OCI-M2 (cell line): ENCODE data around the gene FLNC.

Experiments used
- DNase-seq: peaks from one replicate; lab custom pipeline; 2025; ENCODE audit not compliant: unreplicated experiment; lab: John Stamatoyannopoulos, UW

The FLNC gene

GRCh38 chr7:128830231-128831177 is at the start of gene FLNC:
TSS of gene FLNC (plus strand) at chr7:128830406. CDS start at chr7:128830638, 232 bp downstream.
- no peak for DNase-seq

- DNase-seq = no peak
Observed at GRCh38 chr7:128781126-128781525, 49.1 kb upstream of the FLNC start.

DNA sequence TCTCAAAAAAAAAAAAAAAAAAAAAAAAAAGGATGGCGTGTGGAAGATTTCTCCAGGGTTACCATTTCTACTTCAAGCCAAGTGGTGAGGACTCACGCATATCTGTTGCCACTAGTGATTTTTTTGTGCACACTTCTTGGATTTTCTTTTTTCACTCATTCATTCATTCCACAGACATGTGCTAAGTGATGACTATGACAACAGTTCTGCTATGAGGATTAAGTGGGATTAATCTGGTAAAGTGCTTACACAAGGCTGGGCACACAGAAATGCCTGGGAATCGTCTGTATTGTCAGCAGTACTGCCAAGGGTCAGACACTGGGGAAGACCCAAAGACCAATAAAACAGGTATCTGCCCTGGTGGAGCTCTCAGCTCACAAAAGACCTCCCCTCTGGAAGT is 48.4 kb upstream of the FLNC start:
- DNase-seq = no peak

- DNase-seq = peak; percentile 72
Observed at GRCh38 chr7:128783143-128783861, 46.9 kb upstream of the FLNC start.

GRCh38 chr7:128785738-128786137 is 44.5 kb upstream of the FLNC start:
- no peak for DNase-seq

GRCh38 chr7:128788446-128789412 is 41.5 kb upstream of the FLNC start:
- no peak for DNase-seq

- no peak for DNase-seq
Observed at GRCh38 chr7:128790315-128791041, 39.7 kb upstream of the FLNC start.

- no peak for DNase-seq
Observed at GRCh38 chr7:128791121-128791971, 38.9 kb upstream of the FLNC start, which contains the start of gene CCDC136. TSS of gene CCDC136 (plus strand) at chr7:128791968. CDS start at chr7:128792412, 444 bp downstream.

DNA sequence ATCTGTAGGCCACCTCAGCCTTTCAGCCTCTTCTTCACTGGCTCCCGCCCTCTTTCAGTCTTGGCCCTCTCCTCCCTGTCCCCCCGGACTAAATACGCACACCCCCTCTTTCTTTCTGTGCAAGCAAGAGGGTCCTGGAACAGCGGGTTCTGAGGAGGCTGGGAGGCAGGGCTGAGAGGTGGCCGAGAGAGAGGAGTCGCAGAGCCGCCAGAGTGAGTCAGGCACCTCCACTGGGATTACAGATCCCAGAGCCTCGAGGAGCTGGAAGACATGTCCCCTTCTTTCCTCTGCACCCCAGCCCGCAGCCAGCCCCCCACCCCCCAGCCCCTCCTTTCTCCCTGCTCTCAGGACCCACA is 38.3 kb upstream of the FLNC start:
- DNase-seq = no peak

DNA sequence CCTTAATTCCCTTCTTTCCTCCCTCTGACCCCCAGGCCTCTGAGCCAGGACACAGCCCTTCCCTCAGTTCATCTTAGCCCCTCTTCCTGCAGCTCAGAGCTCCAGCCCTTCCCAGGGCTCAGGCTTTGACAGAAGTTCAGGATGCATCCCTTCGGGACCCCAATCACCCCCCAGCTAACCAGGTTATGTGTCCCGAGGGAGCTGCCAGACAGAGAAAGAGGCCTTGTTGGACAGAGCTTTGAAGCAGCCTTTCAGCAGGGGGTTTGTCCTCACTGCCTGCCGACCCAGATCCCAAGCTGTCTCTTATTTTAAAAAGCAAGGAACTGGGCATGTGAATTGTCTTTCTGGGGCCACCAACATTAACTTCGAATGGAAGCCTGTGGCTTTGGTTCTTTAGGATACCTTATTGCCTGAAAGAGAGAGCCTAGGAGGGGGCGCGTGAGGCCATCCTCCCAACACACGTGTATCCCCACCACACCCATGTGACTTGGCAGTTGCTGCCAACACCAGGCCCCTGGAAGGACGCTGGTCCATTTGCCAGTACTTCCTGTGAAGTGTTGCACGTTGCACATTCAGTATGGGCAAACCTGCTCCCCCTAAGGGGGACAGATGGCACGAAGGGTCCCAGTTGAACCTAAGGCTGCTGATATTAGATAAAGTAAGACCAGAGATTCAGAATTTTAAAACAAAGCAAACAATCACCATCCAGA is 37.6 kb upstream of the FLNC start:
- DNase-seq = no peak

DNA sequence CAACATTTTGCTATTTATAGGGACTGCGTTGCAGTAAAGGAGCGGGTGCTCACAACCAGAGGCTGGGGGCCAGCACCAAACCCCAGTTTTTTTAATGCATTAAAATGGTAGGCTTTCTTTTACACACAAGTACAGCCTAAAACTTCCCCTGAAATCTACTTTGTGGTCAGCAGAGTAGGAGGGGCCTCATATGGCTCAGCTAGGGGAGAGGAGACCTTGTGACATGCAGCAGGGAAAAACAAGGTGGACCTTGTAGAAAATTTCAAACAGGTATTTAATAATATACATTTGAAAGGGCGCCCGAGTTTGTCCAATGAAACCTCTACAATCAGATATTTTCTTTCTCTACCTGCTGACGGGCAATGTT is 37.0 kb upstream of the FLNC start:
- DNase-seq = no peak

DNA sequence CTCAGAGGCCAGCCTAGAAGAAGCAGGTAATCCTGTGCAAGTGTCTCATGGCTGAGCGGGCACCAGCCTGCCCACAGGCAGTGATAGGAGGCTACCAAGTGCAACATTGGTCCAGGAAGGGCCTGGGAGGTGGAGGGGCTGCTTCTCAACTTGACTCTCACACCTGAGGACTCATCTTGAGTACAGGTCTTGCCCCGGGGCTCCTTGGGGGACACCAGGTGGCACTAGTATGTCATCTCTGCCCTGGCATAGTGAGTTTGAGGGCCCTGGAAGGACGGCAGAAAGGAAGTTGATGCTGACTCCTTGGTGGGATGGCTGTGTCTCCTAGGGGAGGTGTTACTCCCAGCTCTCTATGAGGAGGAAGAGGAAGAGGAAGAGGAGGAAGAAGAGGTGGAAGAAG is 36.2 kb upstream of the FLNC start:
- DNase-seq = no peak

GRCh38 chr7:128794436-128794835 is 35.8 kb upstream of the FLNC start:
- DNase-seq = no peak

GRCh38 chr7:128795129-128795528 is 35.1 kb upstream of the FLNC start:
- no peak for DNase-seq

DNA sequence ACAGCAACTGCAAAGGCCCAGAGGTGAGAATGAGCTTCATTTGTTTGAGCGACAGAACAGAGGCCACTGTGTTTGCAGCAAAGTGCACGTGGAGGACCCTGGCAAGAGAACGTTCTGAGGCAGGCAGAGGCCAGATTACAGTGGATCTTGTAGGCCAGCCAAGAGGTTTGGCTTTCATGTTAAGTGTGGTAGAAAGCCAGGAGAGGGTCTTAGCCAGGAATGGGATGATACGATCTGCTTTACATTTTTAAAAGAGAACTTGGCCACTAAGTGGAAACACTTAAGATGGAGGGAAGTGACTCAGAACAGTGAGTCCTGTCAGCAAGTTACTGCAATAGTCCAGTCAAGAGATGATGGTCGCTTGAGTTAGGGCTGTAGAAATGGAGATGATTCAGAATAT is 33.9 kb upstream of the FLNC start:
- no peak for DNase-seq

DNA sequence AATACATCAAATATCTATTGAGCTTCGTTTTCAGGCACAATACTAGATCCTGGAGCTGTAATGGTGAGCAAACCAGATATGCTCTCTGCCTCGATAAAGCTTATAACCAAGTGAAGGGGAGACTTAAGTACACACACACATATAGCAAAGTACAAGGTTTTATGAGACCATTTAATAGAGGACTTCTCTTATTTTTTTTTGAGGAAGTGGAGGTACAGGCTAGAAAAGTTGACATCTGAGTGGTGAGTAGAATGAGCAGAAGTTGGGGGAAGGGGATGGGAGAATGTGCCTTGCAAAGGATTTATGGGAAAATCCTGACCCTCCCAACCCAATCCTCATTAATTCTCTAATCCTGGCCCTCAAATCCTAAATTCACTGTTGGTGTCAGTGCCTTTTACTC is 30.8 kb upstream of the FLNC start:
- no peak for DNase-seq

DNA sequence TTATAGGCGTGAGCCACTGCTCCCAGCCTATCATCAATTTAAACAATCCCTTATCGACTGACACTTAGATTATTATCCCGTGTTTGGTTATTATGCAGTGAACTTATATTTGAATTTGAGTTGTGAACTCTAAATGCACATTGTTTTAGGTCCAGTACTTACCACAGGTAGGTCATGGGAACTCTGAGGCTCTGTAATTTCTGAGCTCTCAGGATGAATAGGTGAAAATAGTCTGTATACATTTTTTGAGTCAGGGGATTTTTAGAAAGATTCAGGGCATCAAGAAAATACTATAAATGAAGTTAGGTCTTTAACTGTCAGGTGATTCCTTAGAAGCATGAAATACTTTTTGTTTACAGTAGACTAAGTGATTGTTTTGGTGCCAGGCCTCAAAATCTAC is 29.6 kb upstream of the FLNC start:
- DNase-seq = no peak

GRCh38 chr7:128801003-128801402 is 29.2 kb upstream of the FLNC start:
- DNase-seq = no peak
